Large intestine (tissue), 3 donors: ENCODE measurements around the gene KL. TPM values are rescaled to one million over a fixed set of nuclear protein-coding genes. Genes with fewer than 3 reads are reported as not detected.

Source experiments
- DNase-seq, 2 donors: peaks; one replicate each; pipeline versions ENCODE4 v3.0.0 to v3.0.0-alpha.2; 2013
- H3K27ac ChIP-seq: one replicate; pipeline ENCODE4 v1.5.1; 2013; ENCODE audit warnings: low read length
- H3K27me3 ChIP-seq: 2 replicates; pipeline ENCODE4 v1.6.1; 2013; ENCODE audit warnings: low read length; ENCODE audit not compliant: control insufficient read depth, insufficient read depth
- H3K36me3 ChIP-seq: 2 replicates; pipeline ENCODE4 v1.6.1; 2013; ENCODE audit warnings: low read length; ENCODE audit not compliant: control insufficient read depth, insufficient read depth
- H3K4me1 ChIP-seq: one replicate; pipeline ENCODE4 v1.6.1; 2013; ENCODE audit warnings: low read length; ENCODE audit not compliant: control insufficient read depth, insufficient read depth
- H3K4me3 ChIP-seq: one replicate; pipeline ENCODE4 v1.5.1; 2013; ENCODE audit warnings: low read length
- H3K9me3 ChIP-seq: one replicate; pipeline ENCODE4 v1.6.1; 2013; ENCODE audit warnings: mild to moderate bottlenecking, low read depth, low read length, moderate library complexity; ENCODE audit not compliant: control insufficient read depth
- WGBS: methylation state at CpG from one replicate; pipeline ENCODE4 v1.1.5; 2013; ENCODE audit warnings: low lambda C conversion rate; ENCODE audit not compliant: insufficient coverage; 5-methylcytosine and 5-hydroxymethylcytosine counted together
- polyA plus RNA-seq: library from polyadenylated mRNA; unstranded; fragments of 120-200 nt; gene quantifications from one replicate; pipeline ENCODE4 v1.2.1, GENCODE V29; 2013

KL gene
- polyA plus RNA-seq, 1 donor = 3.9 TPM

- no CpG with 5 or more reads among the region's 52 CpGs for WGBS
- Histone ChIP-seq H3K36me3 (no peaks in the 10 kb centered on the region), H3K9me3 (no peaks in the 10 kb centered on the region), H3K4me1 (peaks cover 3% of the 10 kb centered on the region), H3K4me3 (peak overlapping the region; percentile 38), H3K27me3 (peaks cover 23% of the 10 kb centered on the region), H3K27ac (no peak overlapping the region)
- DNase-seq = peak; percentile 16 to 65
Observed at GRCh38 chr13:33015791-33016323, 366 bp upstream of the KL start.

- Histone ChIP-seq H3K4me1 (peaks cover 3% of the 10 kb centered on the region), H3K9me3 (no peaks in the 10 kb centered on the region), H3K27me3 (peaks cover 23% of the 10 kb centered on the region), H3K27ac (peak overlapping the region; percentile 48), H3K36me3 (no peaks in the 10 kb centered on the region), H3K4me3 (peak overlapping the region; percentile 56)
- 34% methylated on average over 2 of the region's 15 CpGs for WGBS
- peak; percentile 55 to 79 for DNase-seq
Observed at GRCh38 chr13:33017323-33017929, 1.2 kb downstream of the KL start.

- no peaks in the 10 kb centered on the region for H3K36me3 ChIP-seq
- H3K4me3 ChIP-seq = no peak overlapping the region
- H3K9me3 ChIP-seq = no peaks in the 10 kb centered on the region
- peaks cover 3% of the 10 kb centered on the region for H3K4me1 ChIP-seq
- DNase-seq = no peak
- no peak overlapping the region for H3K27ac ChIP-seq
- H3K27me3 ChIP-seq = peaks cover 23% of the 10 kb centered on the region
- WGBS = 100% methylated on average over 1 of the region's 2 CpGs
Observed at GRCh38 chr13:33018886-33019285, 2.7 kb downstream of the KL start.

- Histone ChIP-seq H3K27me3 (peaks cover 2% of the 10 kb centered on the region), H3K9me3 (no peaks in the 10 kb centered on the region), H3K27ac (no peak overlapping the region), H3K4me3 (no peak overlapping the region), H3K4me1 (no peaks in the 10 kb centered on the region), H3K36me3 (no peaks in the 10 kb centered on the region)
- WGBS = no CpG with 5 or more reads among the region's 2 CpGs
- no peak for DNase-seq
Observed at GRCh38 chr13:33022986-33023385, 6.8 kb downstream of the KL start.

- no peaks in the 10 kb centered on the region for H3K9me3 ChIP-seq
- H3K27me3 ChIP-seq = peaks cover 2% of the 10 kb centered on the region
- no peak for DNase-seq
- no peaks in the 10 kb centered on the region for H3K4me1 ChIP-seq
- H3K36me3 ChIP-seq = no peaks in the 10 kb centered on the region
- H3K4me3 ChIP-seq = no peak overlapping the region
- WGBS = no CpG with 5 or more reads among the region's 4 CpGs
- no peak overlapping the region for H3K27ac ChIP-seq
Observed at GRCh38 chr13:33025220-33025744, 9.1 kb downstream of the KL start.

- WGBS = 100% methylated on average over 1 of the region's 9 CpGs
- DNase-seq = no peak
- H3K4me3 ChIP-seq = no peak overlapping the region
- no peaks in the 10 kb centered on the region for H3K27me3 ChIP-seq
- no peaks in the 10 kb centered on the region for H3K4me1 ChIP-seq
- H3K9me3 ChIP-seq = no peaks in the 10 kb centered on the region
- no peaks in the 10 kb centered on the region for H3K36me3 ChIP-seq
- H3K27ac ChIP-seq = no peak overlapping the region
Observed at GRCh38 chr13:33026489-33027152, 10.4 kb downstream of the KL start.

- no peak overlapping the region for H3K27ac ChIP-seq
- H3K9me3 ChIP-seq = no peaks in the 10 kb centered on the region
- WGBS = 100% methylated on average over 1 of the region's 2 CpGs
- H3K27me3 ChIP-seq = no peaks in the 10 kb centered on the region
- H3K4me1 ChIP-seq = no peaks in the 10 kb centered on the region
- DNase-seq = no peak
- no peak overlapping the region for H3K4me3 ChIP-seq
- H3K36me3 ChIP-seq = no peaks in the 10 kb centered on the region
Observed at GRCh38 chr13:33028620-33029019, 12.4 kb downstream of the KL start.

GRCh38 chr13:33031277-33031676 is 15.1 kb downstream of the KL start:
- DNase-seq = no peak
- no peaks in the 10 kb centered on the region for H3K36me3 ChIP-seq
- 89% methylated on average over 3 of the region's 4 CpGs for WGBS

GRCh38 chr13:33032037-33032625 is 15.9 kb downstream of the KL start:
- H3K27me3 ChIP-seq = no peaks in the 10 kb centered on the region
- no peaks in the 10 kb centered on the region for H3K9me3 ChIP-seq
- WGBS = no CpG with 5 or more reads among the region's 12 CpGs
- H3K27ac ChIP-seq = no peak overlapping the region
- H3K4me1 ChIP-seq = no peaks in the 10 kb centered on the region
- DNase-seq = no peak
- no peak overlapping the region for H3K4me3 ChIP-seq
- no peaks in the 10 kb centered on the region for H3K36me3 ChIP-seq

More at GRCh38 chr13:33031277-33031676, 15.1 kb downstream of the KL start:
- H3K4me1 ChIP-seq = no peaks in the 10 kb centered on the region
- no peak overlapping the region for H3K4me3 ChIP-seq
- H3K27ac ChIP-seq = no peak overlapping the region
- no peaks in the 10 kb centered on the region for H3K27me3 ChIP-seq
- no peaks in the 10 kb centered on the region for H3K9me3 ChIP-seq

- H3K27ac ChIP-seq = no peak overlapping the region
- H3K27me3 ChIP-seq = no peaks in the 10 kb centered on the region
- H3K4me1 ChIP-seq = no peaks in the 10 kb centered on the region
- H3K36me3 ChIP-seq = no peaks in the 10 kb centered on the region
- no peak overlapping the region for H3K4me3 ChIP-seq
- no peak for DNase-seq
- no peaks in the 10 kb centered on the region for H3K9me3 ChIP-seq
- 67% methylated on average over 3 of the region's 14 CpGs for WGBS
Observed at GRCh38 chr13:33033051-33033812, 17.0 kb downstream of the KL start.
